Measurements from ENCODE around the gene TMEM52B.
"Not testable (repeated sequence)": the region's sequence is repeated elsewhere in the genome, so short reads cannot be mapped to it uniquely, and the experiment has no call there.

Gene TMEM52B

DNA sequence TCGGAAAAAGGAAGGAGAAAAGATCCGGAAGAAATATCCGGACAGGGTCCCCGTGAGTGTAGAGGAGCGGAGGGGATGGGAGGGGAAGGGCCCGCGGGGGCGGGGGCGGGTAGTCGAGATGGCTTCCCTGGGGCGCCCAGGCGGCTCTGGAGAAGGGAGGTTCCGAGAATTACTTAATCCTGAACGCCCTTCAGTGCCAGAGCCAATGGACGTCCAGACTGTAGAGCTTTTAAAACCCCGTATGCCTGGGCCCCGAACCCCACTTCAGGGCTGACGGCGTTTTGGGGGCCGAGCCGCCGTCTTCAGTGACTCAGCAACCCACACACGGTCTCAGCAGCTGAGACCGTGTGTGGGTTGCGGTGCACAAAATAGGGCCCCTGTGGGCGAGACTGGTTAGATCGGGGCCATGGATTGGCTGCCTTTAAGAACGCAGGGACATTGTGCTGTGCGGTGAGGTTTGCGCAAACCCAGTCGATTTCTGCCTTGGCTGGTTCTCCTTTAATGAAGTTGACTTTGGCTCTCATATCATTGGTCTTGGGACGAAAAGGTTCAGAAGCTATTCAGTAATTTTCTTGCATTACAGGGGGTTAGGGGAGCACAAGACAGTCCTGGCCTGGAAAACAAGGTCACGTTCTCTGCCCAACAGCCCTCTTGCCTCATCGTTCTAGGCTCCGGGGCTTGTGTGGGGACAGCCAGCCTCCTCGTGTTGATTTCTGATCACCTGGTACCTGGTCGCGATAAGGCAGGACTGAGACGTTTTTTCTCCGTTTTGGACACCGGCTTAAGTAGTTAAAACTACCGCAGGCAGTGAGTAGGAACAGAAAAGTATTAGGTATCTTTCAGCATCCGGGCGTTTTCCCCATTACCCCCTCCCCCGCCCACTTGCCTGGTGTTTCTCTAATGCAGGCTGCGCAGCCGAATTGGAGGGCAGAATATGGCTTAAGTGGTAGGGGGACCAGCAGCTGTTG lies 34.6 kb downstream of the TMEM52B start:
- TF ChIP-seq, protein P1, sequence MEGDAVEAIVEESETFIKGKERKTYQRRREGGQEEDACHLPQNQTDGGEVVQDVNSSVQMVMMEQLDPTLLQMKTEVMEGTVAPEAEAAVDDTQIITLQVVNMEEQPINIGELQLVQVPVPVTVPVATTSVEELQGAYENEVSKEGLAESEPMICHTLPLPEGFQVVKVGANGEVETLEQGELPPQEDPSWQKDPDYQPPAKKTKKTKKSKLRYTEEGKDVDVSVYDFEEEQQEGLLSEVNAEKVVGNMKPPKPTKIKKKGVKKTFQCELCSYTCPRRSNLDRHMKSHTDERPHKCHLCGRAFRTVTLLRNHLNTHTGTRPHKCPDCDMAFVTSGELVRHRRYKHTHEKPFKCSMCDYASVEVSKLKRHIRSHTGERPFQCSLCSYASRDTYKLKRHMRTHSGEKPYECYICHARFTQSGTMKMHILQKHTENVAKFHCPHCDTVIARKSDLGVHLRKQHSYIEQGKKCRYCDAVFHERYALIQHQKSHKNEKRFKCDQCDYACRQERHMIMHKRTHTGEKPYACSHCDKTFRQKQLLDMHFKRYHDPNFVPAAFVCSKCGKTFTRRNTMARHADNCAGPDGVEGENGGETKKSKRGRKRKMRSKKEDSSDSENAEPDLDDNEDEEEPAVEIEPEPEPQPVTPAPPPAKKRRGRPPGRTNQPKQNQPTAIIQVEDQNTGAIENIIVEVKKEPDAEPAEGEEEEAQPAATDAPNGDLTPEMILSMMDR (IDR thresholded peaks at IDR 0.05; ENCODE audit: extremely low read depth, missing control alignments) = no peak
- DNase-seq (ENCODE audit: low spot score) = peak; percentile 63

DNA sequence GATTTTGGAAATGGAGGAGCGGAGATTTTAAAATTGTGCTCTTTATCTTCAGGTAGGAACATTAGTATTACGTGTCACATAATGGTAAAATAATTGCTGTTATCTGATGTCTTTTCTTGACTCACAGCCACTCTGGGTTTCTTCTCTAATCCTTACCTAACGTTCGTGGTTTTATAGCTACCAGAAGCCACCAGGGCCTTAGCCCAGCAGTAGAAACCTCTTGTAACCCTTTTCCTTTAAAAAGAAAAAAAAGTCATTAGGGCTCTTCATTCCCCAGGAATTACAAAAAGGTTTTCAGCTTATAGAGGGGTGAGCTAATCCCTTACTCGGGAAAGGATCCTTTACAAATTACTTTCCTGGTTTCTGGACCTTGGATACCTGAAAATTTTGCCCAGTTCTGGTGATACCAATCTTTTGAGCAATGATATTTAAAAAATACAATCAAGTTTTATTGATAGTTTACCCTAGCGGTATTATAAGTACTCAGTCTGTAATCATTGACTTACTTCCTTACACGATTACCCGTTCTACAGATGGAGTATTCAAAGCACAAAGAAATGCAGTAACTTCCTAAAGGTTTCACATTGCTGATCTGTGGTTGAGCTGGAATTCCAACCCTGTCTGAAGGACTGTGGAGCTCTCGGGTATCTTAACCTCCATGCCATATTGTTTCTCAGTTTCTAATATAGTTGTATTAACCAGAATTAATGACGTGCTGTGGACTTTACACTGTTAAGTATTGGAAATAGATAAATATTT lies 35.5 kb downstream of the TMEM52B start:
- TF ChIP-seq, protein P1 (IDR thresholded peaks at IDR 0.05; ENCODE audit: extremely low read depth, missing control alignments) = no peak
- DNase-seq (ENCODE audit: low spot score) = no peak

DNA sequence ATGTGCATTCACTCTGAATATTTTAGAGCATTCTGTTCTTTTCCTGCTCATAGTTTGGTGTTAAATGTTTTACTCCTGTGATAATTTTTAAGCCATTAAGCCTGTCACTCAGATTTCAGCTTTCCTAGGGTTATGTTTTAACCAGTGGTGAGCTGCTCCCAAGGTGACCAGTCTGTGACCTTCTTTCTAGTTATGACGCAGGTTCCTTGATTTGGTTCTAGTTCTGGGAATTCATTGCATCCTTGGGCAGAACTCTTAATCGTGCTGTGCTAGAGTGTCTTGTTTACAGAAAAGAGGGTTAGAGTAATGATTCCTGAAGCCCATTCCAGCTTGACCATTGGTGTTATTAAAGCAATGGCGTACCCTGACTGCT lies 36.0 kb downstream of the TMEM52B start:
- TF ChIP-seq, protein P1 (IDR thresholded peaks at IDR 0.05; ENCODE audit: extremely low read depth, missing control alignments) = no peak

DNA sequence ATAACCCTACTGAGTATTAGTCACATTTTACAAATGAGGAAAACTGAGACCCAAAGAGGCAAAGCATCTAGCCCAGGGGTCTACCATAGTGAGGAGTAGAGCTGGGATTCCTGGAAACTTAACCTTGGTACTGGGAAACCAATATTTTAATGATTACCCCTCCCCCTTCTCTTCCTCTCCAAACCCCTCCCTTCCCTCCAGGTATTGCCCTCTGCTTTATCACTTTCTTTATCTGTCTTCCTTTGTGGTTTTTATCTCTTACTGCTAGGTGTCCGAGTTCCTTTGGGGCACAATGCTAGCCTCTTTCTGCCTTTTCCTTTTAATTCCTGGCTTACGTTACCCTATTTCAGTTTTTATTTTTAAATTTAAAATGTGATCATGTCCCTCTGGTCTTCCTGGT lies 36.6 kb downstream of the TMEM52B start:
- TF ChIP-seq, protein P1 (IDR thresholded peaks at IDR 0.05; ENCODE audit: extremely low read depth, missing control alignments) = no peak

More for the DNA sequence above, 36.0 kb downstream of the TMEM52B start:
- DNase-seq (ENCODE audit: low spot score) = no peak

DNA sequence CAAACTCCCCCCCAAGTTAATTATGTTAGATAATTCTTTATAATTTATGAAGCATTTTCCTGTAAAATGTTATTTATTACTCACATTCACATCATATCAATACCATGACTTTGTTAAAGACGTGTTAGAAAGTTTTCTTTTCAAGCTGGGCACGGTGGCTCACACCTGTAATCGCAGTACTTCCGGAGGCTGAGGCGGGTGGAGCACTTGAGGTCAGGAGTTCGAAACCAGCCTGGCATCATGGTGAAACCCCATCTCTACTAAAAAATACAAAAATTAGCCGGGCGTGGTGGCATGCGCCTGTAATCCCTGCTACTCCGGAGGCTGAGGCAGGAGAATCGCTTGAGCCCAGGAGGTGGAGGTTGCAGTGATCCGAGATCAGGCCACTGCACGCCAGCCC lies 37.1 kb downstream of the TMEM52B start:
- DNase-seq (ENCODE audit: low spot score) = not testable (repeated sequence)

More for the DNA sequence above, 36.6 kb downstream of the TMEM52B start:
- no peak for DNase-seq (ENCODE audit: low spot score)

DNA sequence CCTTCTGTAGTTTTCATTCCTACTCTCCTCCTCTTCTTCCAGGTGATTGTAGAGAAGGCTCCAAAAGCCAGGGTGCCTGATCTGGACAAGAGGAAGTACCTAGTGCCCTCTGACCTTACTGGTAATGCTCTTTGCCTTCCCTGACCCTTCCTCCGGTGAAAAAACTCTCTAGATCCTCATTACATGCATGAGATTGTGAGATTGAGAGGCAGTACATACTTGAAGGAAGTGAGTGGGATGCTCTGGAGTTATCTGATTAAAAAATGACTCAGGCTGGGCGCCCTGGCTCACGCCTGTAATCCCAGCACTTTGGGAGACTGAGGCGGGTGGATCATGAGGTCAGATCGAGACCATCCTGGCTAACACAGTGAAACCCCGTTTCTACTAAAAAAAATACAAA lies 39.2 kb downstream of the TMEM52B start:
- no peak for DNase-seq (ENCODE audit: low spot score)
- TF ChIP-seq, protein P1 (IDR thresholded peaks at IDR 0.05; ENCODE audit: extremely low read depth, missing control alignments) = no peak

DNA sequence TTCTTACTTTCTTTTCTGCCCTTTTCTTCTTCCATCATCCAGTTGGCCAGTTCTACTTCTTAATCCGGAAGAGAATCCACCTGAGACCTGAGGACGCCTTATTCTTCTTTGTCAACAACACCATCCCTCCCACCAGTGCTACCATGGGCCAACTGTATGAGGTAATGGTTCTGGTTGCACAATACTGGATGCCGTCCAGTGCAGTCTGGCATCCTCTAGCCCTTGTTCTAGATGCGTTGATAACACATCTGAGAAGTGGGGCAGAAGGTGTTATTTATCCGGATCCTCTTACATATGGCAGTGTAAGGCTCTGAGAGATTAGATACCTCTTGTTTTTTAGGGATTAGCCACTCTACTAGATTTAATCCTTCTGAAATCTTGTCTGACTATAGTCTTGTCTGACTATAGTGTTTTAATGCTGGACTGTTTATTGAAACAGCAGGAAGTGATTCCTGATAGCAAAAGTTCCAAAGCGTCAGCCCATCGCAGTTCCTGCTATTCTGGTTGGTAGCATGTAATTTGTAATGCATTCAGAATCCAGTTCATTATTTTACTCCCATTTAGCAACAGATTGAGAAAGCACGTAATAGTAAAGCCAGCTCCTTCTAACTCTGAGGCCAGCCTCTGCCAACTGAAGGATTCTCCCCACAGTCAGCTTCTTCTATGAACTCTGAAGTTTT lies 41.7 kb downstream of the TMEM52B start:
- no peak for DNase-seq (ENCODE audit: low spot score)
- TF ChIP-seq, protein P1 (IDR thresholded peaks at IDR 0.05; ENCODE audit: extremely low read depth, missing control alignments) = no peak
